Urothelium cell line (cell line): ENCODE results near the gene ENDOG.
"Not testable (repeated sequence)": the region's sequence is repeated elsewhere in the genome, so short reads cannot be mapped to it uniquely, and the experiment has no call there.

Experiments
- DNase-seq: peaks from one replicate; pipeline ENCODE4 v3.0.0; 2011; ENCODE audit warnings: low spot score, mixed read lengths
- FAIRE-seq: peaks from 2 replicates; lab custom pipeline; 2011; peaks lifted over from hg19 to GRCh38; lab: Jason Lieb, UNC

Gene ENDOG

GRCh38 chr9:128828267-128828666 lies 10.0 kb downstream of the ENDOG start:
- DNase-seq: no peak

GRCh38 chr9:128828719-128829452 lies 10.6 kb downstream of the ENDOG start:
- DNase-seq (no peak), FAIRE-seq (no peak)

More at GRCh38 chr9:128828267-128828666, 10.0 kb downstream of the ENDOG start:
- FAIRE-seq: no peak

- FAIRE-seq: peak; percentile 89
- DNase-seq: peak; percentile 99
Measured at GRCh38 chr9:128829477-128830251, 11.4 kb downstream of the ENDOG start, which contains the start of gene SPOUT1. Gene SPOUT1 (minus strand): TSS chr9:128829794. CDS start chr9:128829780, 14 bp downstream.

- FAIRE-seq (no peak), DNase-seq (no peak)
Measured at GRCh38 chr9:128833696-128834095, 15.4 kb downstream of the ENDOG start.

- no peak for FAIRE-seq
- no peak for DNase-seq
Measured at GRCh38 chr9:128835246-128836210, 17.2 kb downstream of the ENDOG start.

- no peak for DNase-seq
- no peak for FAIRE-seq
Measured at GRCh38 chr9:128836509-128837145, 18.3 kb downstream of the ENDOG start.

- DNase-seq (no peak), FAIRE-seq (no peak)
Measured at GRCh38 chr9:128838338-128838737, 20.0 kb downstream of the ENDOG start.

- FAIRE-seq (no peak), DNase-seq (no peak)
Measured at GRCh38 chr9:128840524-128840923, 22.2 kb downstream of the ENDOG start.

- DNase-seq: no peak
- FAIRE-seq: no peak
Measured at GRCh38 chr9:128841694-128842492, 23.6 kb downstream of the ENDOG start.

- not testable (repeated sequence) for DNase-seq, FAIRE-seq
Measured at GRCh38 chr9:128843171-128843570, 24.9 kb downstream of the ENDOG start.

GRCh38 chr9:128845186-128845931 lies 27.1 kb downstream of the ENDOG start:
- no peak for DNase-seq
- FAIRE-seq: no peak

GRCh38 chr9:128846680-128847030 lies 28.4 kb downstream of the ENDOG start:
- DNase-seq (no peak), FAIRE-seq (no peak)

- no peak for DNase-seq
- no peak for FAIRE-seq
Measured at GRCh38 chr9:128847803-128848202, 29.5 kb downstream of the ENDOG start.

GRCh38 chr9:128851024-128851423 lies 32.7 kb downstream of the ENDOG start:
- not testable (repeated sequence) for DNase-seq, FAIRE-seq

- not testable (repeated sequence) for FAIRE-seq
Measured at GRCh38 chr9:128851779-128852600, 33.7 kb downstream of the ENDOG start.

GRCh38 chr9:128852646-128853045 lies 34.3 kb downstream of the ENDOG start:
- FAIRE-seq, DNase-seq: not testable (repeated sequence)

More at GRCh38 chr9:128851779-128852600, 33.7 kb downstream of the ENDOG start:
- not testable (repeated sequence) for DNase-seq

- not testable (repeated sequence) for FAIRE-seq, DNase-seq
Measured at GRCh38 chr9:128854454-128854853, 36.2 kb downstream of the ENDOG start.

- DNase-seq, FAIRE-seq: not testable (repeated sequence)
Measured at GRCh38 chr9:128858476-128858875, 40.2 kb downstream of the ENDOG start.
